Motor neuron (in vitro differentiated cells): ENCODE measurements around the gene UPK1B. TPM values are rescaled to one million over a fixed set of nuclear protein-coding genes. Genes with fewer than 3 reads are reported as not detected.

ENCODE experiments used
- ATAC-seq, 8 experiments: fragments of 200-7000 bp; cut with Tn5 transposase; replicated peaks in 6 of 8; 2 replicates each; pipeline ENCODE4 v1.8.0; 2021; ENCODE audit warnings: mild to moderate bottlenecking in 8 of 8, moderate library complexity in 8 of 8
- H3K27ac ChIP-seq, 2 donors: fragments of 250-450 bp; sonication (Bioruptor Pico); 2 replicates each; pipeline ENCODE4 v1.9.0; 2021; ENCODE audit warnings: antibody characterized with exemption in 2 of 2, mild to moderate bottlenecking in 2 of 2, moderate library complexity in 1 of 2
- H3K4me1 ChIP-seq, 2 donors: fragments of 250-450 bp; sonication (Bioruptor Pico); replicated peaks in 1 of 2; 2 replicates each; pipeline ENCODE4 v1.6.1; 2021; ENCODE audit warnings: antibody characterized with exemption in 2 of 2, mild to moderate bottlenecking in 2 of 2, moderate library complexity in 1 of 2
- H3K4me3 ChIP-seq, 5 donors: fragments of 250-450 bp; sonication (Bioruptor Pico); 2 replicates each; pipeline ENCODE4 v1.9.0; 2021; ENCODE audit warnings: antibody characterized with exemption in 5 of 5, mild to moderate bottlenecking in 5 of 5, moderate library complexity in 4 of 5
- WGBS, 10 experiments: fragments of 450-650 bp; shearing (Covaris generic); methylation state at CpG; one replicate each; pipeline ENCODE4 v1.0.0; 2022; 5-methylcytosine and 5-hydroxymethylcytosine counted together
- in situ Hi-C, 9 experiments: fragments of 400-800 bp; cut with MboI; loops; one replicate each; pipeline ENCODE4 v1.15.0; 2021; ENCODE audit warnings: low sequenced_read_pairs in 9 of 9, low pct_unique_long_range_greater_than_20kb in 2 of 9; ENCODE audit not compliant: unreplicated experiment in 9 of 9
- total RNA-seq, 8 experiments: library from RNA; unstranded; fragments of 300-600 nt; gene quantifications; 2 replicates each; pipeline versions ENCODE4 v1.2.3 to v1.2.4, GENCODE V29; 2022

UPK1B gene
- total RNA-seq, 8 experiments from 2014 or later = 0.15 to 0.43 (median 0.34) TPM; not detected in 2

DNA sequence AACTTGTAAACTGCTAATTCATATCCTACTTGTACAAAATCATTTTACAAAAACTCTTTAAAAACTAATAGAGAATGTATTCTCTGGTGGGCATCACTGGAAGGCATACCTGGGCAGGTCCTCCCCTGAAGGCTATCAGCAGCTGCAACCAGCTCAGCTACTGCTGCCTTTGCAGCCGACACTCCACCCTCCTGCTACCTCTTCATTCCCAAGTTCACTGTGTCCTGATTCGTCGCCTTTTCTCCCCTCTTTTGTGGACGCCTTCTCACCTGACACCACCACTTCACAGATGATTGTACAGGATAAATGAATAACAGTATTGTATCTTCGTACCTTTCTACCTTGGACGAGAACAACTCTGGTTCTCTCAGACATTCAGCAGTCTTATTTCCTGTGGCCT lies 38.4 kb downstream of the UPK1B start:
- Histone ChIP-seq H3K4me3 (no peak overlapping the region), H3K4me1 (no peaks in the 10 kb centered on the region), H3K27ac (no peak overlapping the region)
- in situ Hi-C loops = no loop called here
- 46 to 94% (median 88%) methylated on average over 2 to 6 of the region's 6 CpGs; no CpG with 5 or more reads in 1 of the 10 experiments for WGBS, 10 experiments
- ATAC-seq = no peak

- H3K27ac ChIP-seq = no peak overlapping the region
- peak in 3 of 8 experiments; percentile 63 to 95 (median 93) for ATAC-seq
- in situ Hi-C loops = no loop called here
- 0 to 100% (median 86%) methylated on average over 1 to 4 of the region's 4 CpGs; no CpG with 5 or more reads in 4 of the 10 experiments for WGBS, 10 experiments
- no peak overlapping the region for H3K4me3 ChIP-seq
- no peaks in the 10 kb centered on the region for H3K4me1 ChIP-seq
These were observed 45.7 kb downstream of the UPK1B start for GRCh38 chr3:119219069-119219468.

- in situ Hi-C loops = no loop called here
- Histone ChIP-seq H3K27ac (no peak overlapping the region), H3K4me1 (no peaks in the 10 kb centered on the region), H3K4me3 (no peak overlapping the region)
- peak in 1 of 8 experiments; percentile 21 for ATAC-seq
- 79 to 100% (median 89%) methylated on average over 1 to 7 of the region's 7 CpGs; no CpG with 5 or more reads in 4 of the 10 experiments for WGBS, 10 experiments
These were observed 46.8 kb downstream of the UPK1B start for GRCh38 chr3:119220198-119220597.

DNA sequence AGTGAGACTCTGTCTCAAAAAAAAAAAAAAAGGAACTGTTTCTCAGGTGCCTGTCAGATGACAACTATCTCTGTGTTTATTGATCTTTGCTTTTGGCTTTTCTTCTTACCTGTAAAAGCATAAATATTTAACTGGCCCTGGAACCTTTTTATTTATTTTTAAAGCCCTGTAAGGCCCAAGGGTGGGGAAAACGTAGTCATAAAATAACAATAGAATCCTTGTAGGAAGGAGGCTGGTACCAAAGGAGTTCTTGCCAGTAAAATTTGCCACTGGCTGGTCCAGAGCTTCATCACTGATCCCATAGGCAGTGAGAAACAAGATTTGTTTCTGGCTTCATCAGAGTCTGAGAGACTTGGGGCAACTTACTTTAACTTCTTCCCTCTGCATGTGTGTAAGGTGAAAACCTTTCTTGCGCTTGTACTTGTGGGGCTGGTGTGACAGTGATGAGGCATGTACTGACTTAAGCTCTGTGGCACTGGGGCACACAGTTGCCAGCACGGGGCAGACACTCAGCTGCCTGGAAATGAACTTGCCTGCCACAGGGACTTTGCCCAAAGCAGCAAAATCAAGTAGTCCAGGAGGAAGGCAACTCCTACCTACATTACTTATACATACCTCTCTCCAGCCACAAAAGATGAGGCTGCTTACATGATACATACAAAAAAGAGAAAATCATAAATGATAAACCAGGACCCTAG lies 47.7 kb downstream of the UPK1B start:
- in situ Hi-C loops = no loop called here
- Histone ChIP-seq H3K4me3 (no peak overlapping the region), H3K4me1 (no peaks in the 10 kb centered on the region), H3K27ac (no peak overlapping the region)
- no peak for ATAC-seq
- WGBS, 10 experiments = 53 to 100% (median 90%) methylated on average over 1 to 3 of the region's 3 CpGs; no CpG with 5 or more reads in 1 of the 10 experiments

GRCh38 chr3:119221779-119222320 lies 48.5 kb downstream of the UPK1B start:
- Histone ChIP-seq H3K4me3 (no peak overlapping the region), H3K4me1 (no peaks in the 10 kb centered on the region), H3K27ac (no peak overlapping the region)
- ATAC-seq = no peak
- 29 to 100% (median 100%) methylated on average over 1 to 2 of the region's 2 CpGs; no CpG with 5 or more reads in 3 of the 10 experiments for WGBS, 10 experiments
- in situ Hi-C loops = no loop called here

DNA sequence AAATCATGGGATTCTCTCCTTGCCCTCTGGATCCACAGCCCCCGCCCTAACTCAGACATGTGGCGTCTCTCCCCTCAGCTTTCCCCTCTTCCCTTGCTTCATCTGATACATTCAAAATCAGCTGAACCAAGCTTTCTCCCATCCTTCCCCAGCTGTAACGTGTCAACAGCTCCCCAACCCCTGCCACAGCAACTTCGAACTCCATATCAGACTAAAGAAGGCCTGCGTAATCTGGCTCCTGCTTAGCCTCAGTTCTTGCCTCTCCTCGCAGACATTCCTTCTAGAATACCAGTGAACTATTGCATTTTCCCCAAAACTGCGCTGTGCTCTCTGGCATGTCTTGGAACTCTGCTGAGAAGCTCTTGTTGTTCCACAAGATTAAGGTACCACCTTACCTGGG lies 49.0 kb downstream of the UPK1B start:
- no peaks in the 10 kb centered on the region for H3K4me1 ChIP-seq
- WGBS, 10 experiments = 75 to 100% (median 90%) methylated on average over 1 to 7 of the region's 7 CpGs; no CpG with 5 or more reads in 2 of the 10 experiments
- ATAC-seq = no peak
- H3K27ac ChIP-seq = no peak overlapping the region
- H3K4me3 ChIP-seq = no peak overlapping the region
- in situ Hi-C loops = no loop called here

GRCh38 chr3:119223511-119223910 lies 50.1 kb downstream of the UPK1B start:
- H3K27ac ChIP-seq = no peak overlapping the region
- no peak for ATAC-seq
- no peaks in the 10 kb centered on the region for H3K4me1 ChIP-seq
- in situ Hi-C loops = no loop called here
- WGBS, 10 experiments = 60 to 100% (median 94%) methylated on average over 1 to 5 of the region's 5 CpGs; no CpG with 5 or more reads in 5 of the 10 experiments
- H3K4me3 ChIP-seq = no peak overlapping the region

GRCh38 chr3:119225121-119225520 lies 51.7 kb downstream of the UPK1B start:
- in situ Hi-C loops = loop anchor here in 1 of 9 experiments (25.0 kb wide), 1 partner anchor 338 kb away; no protein-coding TSS in a partner anchor
- WGBS, 10 experiments = 80 to 100% (median 97%) methylated on average over 1 to 3 of the region's 3 CpGs
- ATAC-seq = peak in 1 of 8 experiments; percentile 35
- Histone ChIP-seq H3K4me1 (no peaks in the 10 kb centered on the region), H3K27ac (no peak overlapping the region), H3K4me3 (no peak overlapping the region)

DNA sequence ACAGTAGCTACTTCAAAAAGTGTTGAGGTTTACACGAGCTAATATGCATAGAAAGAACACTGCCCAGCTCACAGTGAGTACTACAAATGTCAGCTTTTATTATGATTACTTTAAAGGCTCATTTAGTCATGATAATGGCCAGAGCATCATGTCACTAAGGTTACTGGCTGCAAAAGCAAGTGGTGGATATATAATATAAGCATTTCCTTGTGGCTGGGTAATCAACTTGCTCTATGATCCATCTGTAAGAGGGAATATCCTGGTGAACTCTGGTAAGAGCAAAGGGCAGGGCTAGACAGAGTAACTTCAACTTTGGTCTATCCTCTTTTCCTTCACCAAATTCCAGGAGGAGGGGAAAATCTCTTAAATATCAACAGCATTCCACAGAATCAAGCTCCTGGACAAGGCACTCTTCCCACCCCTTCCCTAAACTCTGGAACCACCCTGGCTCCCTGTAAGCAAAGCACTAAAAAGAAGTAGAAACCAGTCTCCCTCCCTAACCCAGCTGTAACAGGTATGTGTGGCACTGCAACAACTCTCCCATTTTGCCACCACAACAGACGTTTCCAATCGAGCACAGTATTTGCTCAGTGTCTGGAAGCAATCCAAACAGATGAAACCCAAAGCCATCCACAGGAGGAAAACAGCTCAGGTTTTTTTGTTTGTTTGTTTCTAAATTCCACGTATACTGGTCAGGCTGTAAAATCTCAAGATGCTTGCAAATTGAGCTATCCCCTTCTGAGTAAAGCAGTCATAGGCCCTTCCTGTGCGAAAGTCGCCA lies 53.9 kb downstream of the UPK1B start:
- H3K4me3 ChIP-seq = no peak overlapping the region
- in situ Hi-C loops = loop anchor here in 1 of 9 experiments (25.0 kb wide), 1 partner anchor 340 kb away; no protein-coding TSS in a partner anchor
- no peak overlapping the region for H3K27ac ChIP-seq
- 0 to 100% (median 84%) methylated on average over 1 to 6 of the region's 6 CpGs for WGBS, 10 experiments
- no peak for ATAC-seq
- H3K4me1 ChIP-seq = no peaks in the 10 kb centered on the region

GRCh38 chr3:119228373-119229145 lies 55.2 kb downstream of the UPK1B start:
- 0 to 100% (median 88%) methylated on average over 1 to 2 of the region's 2 CpGs; no CpG with 5 or more reads in 2 of the 10 experiments for WGBS, 10 experiments
- in situ Hi-C loops = loop anchor here in 1 of 9 experiments (25.0 kb wide), 1 partner anchor 341 kb away; no protein-coding TSS in a partner anchor
- H3K27ac ChIP-seq = no peak overlapping the region
- H3K4me3 ChIP-seq = no peak overlapping the region
- peak in 3 of 8 experiments; percentile 77 to 90 (median 88) for ATAC-seq
- H3K4me1 ChIP-seq = no peaks in the 10 kb centered on the region

DNA sequence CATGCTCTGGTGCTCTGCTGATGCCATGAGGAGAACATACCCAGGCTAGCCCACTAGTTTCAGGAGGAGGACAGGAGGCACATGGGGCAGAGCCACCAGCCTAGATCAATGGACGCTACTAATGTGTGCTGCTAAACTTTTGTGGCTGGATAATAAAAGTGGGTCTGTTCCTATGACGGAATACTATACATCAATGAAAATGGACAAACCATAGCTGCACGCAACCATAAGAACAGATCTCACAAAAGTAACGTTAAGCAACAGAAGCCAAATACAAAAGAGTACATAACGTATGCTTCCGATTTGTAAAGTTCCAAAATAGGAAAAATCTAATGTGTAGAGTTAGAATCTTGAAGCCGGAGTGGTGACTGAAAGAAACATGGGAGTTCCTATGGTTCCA lies 55.8 kb downstream of the UPK1B start:
- Histone ChIP-seq H3K27ac (no peak overlapping the region), H3K4me3 (no peak overlapping the region), H3K4me1 (no peaks in the 10 kb centered on the region)
- in situ Hi-C loops = loop anchor here in 1 of 9 experiments (25.0 kb wide), 1 partner anchor 342 kb away; no protein-coding TSS in a partner anchor
- WGBS, 10 experiments = 68 to 100% (median 84%) methylated on average over 1 to 7 of the region's 7 CpGs; no CpG with 5 or more reads in 1 of the 10 experiments
- no peak for ATAC-seq

DNA sequence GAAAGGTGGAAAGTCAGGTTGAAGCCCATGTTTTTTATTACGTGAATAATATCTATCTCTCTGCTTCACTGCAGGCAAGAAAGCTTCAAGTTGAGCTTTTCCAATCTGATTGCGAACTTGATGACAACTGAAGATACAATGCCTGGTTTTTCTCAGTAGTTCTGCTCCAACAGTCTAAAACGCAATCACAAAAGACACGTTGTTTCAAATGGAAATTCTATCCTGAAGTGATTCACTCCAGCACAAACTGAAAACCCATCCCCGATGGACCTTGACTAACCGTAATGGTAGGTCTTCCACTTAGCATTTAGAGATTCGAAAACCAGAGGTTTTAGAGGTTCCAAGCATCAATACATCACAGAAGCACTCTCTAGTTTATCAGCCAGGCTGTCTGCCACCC lies 56.7 kb downstream of the UPK1B start:
- Histone ChIP-seq H3K4me1 (no peaks in the 10 kb centered on the region), H3K27ac (no peak overlapping the region), H3K4me3 (no peak overlapping the region)
- 82 to 100% (median 97%) methylated on average over 1 to 7 of the region's 7 CpGs for WGBS, 10 experiments
- in situ Hi-C loops = loop anchor here in 1 of 9 experiments (25.0 kb wide), 1 partner anchor 343 kb away; no protein-coding TSS in a partner anchor
- no peak for ATAC-seq
